Upper lobe of right lung (tissue), 1 donor: ENCODE measurements around the gene LRP1-AS. TPM values are rescaled to one million over a fixed set of nuclear protein-coding genes. Genes with fewer than 3 reads are reported as not detected.

Source experiments
- ATAC-seq: fragments of 200-7000 bp; cut with Tn5 transposase; one replicate; pipeline ENCODE4 v1.9.1; 2020; ENCODE audit warnings: mild to moderate bottlenecking, moderate library complexity
- DNase-seq: peaks from one replicate; pipeline ENCODE4 v3.0.0-alpha.2; 2020
- H3K27ac ChIP-seq: fragments of 200-600 bp; one replicate; pipeline ENCODE4 v1.8.0; 2022
- H3K27me3 ChIP-seq: fragments of 200-600 bp; one replicate; pipeline ENCODE4 v1.8.0; 2022; ENCODE audit warnings: mild to moderate bottlenecking
- H3K36me3 ChIP-seq: fragments of 200-600 bp; one replicate; pipeline ENCODE4 v1.8.0; 2022
- H3K4me1 ChIP-seq: fragments of 200-600 bp; one replicate; pipeline ENCODE4 v1.8.0; 2022
- H3K4me3 ChIP-seq: fragments of 200-600 bp; one replicate; pipeline ENCODE4 v1.8.0; 2022; ENCODE audit warnings: mild to moderate bottlenecking
- H3K9me3 ChIP-seq: fragments of 200-600 bp; one replicate; pipeline ENCODE4 v1.8.0; 2022
- intact Hi-C: fragments of 100-400 bp; cut with DNase I; formaldehyde crosslinking; loops from one replicate; pipeline ENCODE4 v1.11.0; 2022
- total RNA-seq: library from RNA; stranded (reverse); fragmentation: NEBNext Ultra II Directional; extraction: Animal tissue kit (Norgen Biotek cat#: 25700); gene quantifications from one replicate; pipeline ENCODE4 v1.2.1, GENCODE V29; 2021
- TF ChIP-seq, protein P1 (sequence below): fragments of 200-600 bp; IDR thresholded peaks from one replicate; pipeline ENCODE4 v1.8.0; 2022; ENCODE audit warnings: antibody characterized with exemption
- donor health status: DM: no; HTN: yes; CAD: no; lungs with severe emphysema.

LRP1-AS gene
- total RNA-seq, 1 donor from 2014 or later = not detected

DNA sequence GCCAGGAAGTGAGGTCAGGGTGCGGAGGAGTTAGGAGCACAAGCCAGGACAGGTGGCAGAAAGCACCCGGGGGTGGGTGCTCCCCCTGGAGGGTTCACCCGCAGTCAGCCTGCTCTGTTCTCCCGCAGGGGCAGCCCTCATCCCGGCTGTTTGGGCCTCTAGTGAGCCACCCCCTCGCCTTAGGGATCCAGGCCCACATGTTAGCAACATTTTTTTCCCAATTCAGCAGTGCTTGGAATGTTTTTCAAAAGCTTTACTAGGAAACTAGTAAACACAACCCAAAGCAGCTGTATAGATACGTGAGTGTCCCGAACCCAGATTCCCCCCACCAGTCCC lies 40.6 kb upstream of the LRP1-AS start:
- no peaks in the 10 kb centered on the region for H3K27me3 ChIP-seq
- no peaks in the 10 kb centered on the region for H3K4me1 ChIP-seq
- no peak overlapping the region for H3K4me3 ChIP-seq
- intact Hi-C loops = loop anchor here (10.0 kb wide), 1 partner anchor 123 kb away; no protein-coding TSS in a partner anchor
- ATAC-seq (no peak), DNase-seq (no peak)
- H3K36me3 ChIP-seq = peaks cover 87% of the 10 kb centered on the region
- TF ChIP-seq, protein P1, sequence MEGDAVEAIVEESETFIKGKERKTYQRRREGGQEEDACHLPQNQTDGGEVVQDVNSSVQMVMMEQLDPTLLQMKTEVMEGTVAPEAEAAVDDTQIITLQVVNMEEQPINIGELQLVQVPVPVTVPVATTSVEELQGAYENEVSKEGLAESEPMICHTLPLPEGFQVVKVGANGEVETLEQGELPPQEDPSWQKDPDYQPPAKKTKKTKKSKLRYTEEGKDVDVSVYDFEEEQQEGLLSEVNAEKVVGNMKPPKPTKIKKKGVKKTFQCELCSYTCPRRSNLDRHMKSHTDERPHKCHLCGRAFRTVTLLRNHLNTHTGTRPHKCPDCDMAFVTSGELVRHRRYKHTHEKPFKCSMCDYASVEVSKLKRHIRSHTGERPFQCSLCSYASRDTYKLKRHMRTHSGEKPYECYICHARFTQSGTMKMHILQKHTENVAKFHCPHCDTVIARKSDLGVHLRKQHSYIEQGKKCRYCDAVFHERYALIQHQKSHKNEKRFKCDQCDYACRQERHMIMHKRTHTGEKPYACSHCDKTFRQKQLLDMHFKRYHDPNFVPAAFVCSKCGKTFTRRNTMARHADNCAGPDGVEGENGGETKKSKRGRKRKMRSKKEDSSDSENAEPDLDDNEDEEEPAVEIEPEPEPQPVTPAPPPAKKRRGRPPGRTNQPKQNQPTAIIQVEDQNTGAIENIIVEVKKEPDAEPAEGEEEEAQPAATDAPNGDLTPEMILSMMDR = no peak
- no peak overlapping the region for H3K27ac ChIP-seq
- H3K9me3 ChIP-seq = no peaks in the 10 kb centered on the region

DNA sequence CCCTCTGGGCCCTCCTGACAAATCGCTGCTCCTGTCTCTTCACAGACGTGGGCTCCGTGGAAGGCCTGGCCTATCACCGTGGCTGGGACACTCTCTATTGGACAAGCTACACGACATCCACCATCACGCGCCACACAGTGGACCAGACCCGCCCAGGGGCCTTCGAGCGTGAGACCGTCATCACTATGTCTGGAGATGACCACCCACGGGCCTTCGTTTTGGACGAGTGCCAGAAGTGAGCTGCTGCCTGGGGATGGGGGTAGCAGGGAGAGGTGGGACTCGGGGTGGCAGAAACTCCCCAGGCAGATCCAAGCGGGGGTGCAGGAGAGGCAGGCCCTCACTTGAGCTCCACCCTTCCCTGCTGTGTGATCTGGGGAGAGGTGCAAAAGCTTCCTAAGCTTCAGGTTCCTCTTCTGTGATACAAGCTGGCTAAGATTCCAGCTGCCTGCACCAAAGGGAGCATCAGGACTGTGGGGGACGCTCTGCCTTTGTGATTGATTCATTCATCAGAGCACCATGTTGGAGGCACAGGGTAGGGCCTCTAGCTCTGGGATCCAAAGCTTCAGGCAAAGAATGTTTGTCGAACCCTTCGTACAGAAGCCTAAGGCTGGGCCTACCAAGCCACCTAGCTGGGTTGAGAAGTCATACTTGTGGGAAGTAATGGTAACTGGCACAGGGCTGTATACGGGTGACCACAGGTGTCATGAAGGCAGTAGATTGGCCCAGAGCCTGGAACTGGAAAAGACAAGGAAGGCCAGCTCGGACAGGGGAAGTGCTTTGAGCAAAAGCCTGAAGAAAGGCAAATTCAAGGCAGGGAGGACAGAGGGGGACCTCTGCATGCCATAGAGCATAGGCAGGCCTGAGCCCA lies 40.0 kb upstream of the LRP1-AS start:
- no peak for DNase-seq
- Histone ChIP-seq H3K4me1 (no peaks in the 10 kb centered on the region), H3K27ac (no peak overlapping the region), H3K36me3 (peaks cover 81% of the 10 kb centered on the region), H3K27me3 (no peaks in the 10 kb centered on the region), H3K4me3 (no peak overlapping the region), H3K9me3 (no peaks in the 10 kb centered on the region)
- ATAC-seq = no peak
- intact Hi-C loops = loop anchor here (10.0 kb wide), 1 partner anchor 123 kb away; no protein-coding TSS in a partner anchor
- TF ChIP-seq, protein P1 = no peak

DNA sequence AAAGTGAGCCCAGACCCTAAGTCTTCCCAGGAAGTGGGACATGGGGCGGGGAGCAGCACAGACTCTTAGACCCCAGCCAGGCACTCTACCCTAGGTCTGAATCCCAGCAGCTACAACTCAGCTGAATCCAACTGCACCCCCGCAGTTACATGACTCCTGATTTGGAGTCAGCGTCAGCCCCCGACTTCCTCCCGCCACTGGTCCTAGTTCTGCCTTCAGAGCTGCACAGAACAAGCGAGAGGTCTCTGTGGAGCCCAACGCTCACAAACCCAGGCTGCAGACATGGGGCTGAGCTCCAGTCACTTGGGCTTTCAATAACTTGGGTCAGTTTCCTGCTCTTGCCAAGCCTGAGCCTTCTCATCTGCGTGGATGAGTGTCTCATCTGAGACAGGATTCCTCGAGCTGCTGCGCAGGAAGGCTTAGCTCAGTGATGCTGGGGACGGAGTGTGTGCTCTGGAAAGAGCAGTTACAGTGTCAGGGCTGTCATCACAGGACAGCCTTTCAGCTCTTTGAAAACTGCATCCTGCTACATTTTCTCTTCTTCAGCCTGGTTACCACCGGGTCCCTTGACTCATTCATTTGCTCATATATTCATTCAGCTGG lies 38.6 kb upstream of the LRP1-AS start:
- Histone ChIP-seq H3K36me3 (peaks cover 80% of the 10 kb centered on the region), H3K4me1 (no peaks in the 10 kb centered on the region), H3K4me3 (no peak overlapping the region), H3K27ac (no peak overlapping the region), H3K9me3 (no peaks in the 10 kb centered on the region), H3K27me3 (no peaks in the 10 kb centered on the region)
- DNase-seq (no peak), ATAC-seq (no peak)
- TF ChIP-seq, protein P1 = no peak
- intact Hi-C loops = loop anchor here (10.0 kb wide), 1 partner anchor 121 kb away; no protein-coding TSS in a partner anchor

DNA sequence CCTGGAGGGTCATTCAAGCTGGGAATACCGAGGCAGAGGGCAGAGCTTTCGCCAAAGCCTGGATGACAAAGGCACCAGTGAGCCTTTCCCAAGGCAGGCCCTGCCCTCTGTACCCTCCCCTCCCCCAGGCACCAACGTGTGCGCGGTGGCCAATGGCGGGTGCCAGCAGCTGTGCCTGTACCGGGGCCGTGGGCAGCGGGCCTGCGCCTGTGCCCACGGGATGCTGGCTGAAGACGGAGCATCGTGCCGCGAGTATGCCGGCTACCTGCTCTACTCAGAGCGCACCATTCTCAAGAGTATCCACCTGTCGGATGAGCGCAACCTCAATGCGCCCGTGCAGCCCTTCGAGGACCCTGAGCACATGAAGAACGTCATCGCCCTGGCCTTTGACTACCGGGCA lies 38.0 kb upstream of the LRP1-AS start:
- ATAC-seq (no peak), DNase-seq (no peak)
- TF ChIP-seq, protein P1 = no peak
- H3K9me3 ChIP-seq = no peaks in the 10 kb centered on the region
- H3K4me1 ChIP-seq = no peaks in the 10 kb centered on the region
- no peaks in the 10 kb centered on the region for H3K27me3 ChIP-seq
- H3K27ac ChIP-seq = no peak overlapping the region
- intact Hi-C loops = loop anchor here (10.0 kb wide), 1 partner anchor 121 kb away; no protein-coding TSS in a partner anchor
- H3K4me3 ChIP-seq = no peak overlapping the region
- peaks cover 80% of the 10 kb centered on the region for H3K36me3 ChIP-seq

DNA sequence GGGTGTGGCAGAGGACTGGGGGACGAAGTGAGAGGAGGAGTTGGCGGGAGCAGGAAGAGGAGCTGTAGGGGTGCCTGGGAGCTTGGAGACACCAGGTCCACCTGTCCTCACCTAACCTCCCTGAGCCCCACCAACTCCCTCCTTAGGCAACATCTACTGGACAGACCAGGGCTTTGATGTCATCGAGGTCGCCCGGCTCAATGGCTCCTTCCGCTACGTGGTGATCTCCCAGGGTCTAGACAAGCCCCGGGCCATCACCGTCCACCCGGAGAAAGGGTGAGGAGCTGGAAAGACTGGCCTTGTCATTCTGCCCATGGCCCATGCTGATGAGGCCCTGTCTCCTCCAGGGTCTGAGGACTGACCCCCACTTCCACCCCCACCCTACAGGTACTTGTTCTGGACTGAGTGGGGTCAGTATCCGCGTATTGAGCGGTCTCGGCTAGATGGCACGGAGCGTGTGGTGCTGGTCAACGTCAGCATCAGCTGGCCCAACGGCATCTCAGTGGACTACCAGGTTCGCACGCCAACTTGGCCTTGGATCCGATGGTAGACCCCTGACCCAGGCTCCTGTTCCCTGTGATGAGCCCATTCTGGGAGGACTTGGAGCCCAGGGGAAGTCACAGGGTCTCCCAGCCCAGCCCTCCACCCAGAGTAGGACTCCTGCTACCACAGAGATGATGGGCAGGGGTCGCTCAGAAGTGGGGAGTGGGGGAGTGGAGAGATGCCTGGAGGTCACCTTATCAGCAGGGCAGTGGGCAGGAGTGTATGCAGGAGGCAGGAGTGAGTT lies 36.7 kb upstream of the LRP1-AS start:
- Histone ChIP-seq H3K4me1 (no peaks in the 10 kb centered on the region), H3K4me3 (no peak overlapping the region), H3K27ac (no peak overlapping the region), H3K27me3 (no peaks in the 10 kb centered on the region), H3K36me3 (peaks cover 82% of the 10 kb centered on the region), H3K9me3 (no peaks in the 10 kb centered on the region)
- no peak for ATAC-seq
- DNase-seq = no peak
- TF ChIP-seq, protein P1 = no peak
- intact Hi-C loops = loop anchor here (10.0 kb wide), 1 partner anchor 119 kb away; no protein-coding TSS in a partner anchor
